Liver (tissue), 9 donors: ENCODE data around the gene WNK1. TPM values are rescaled to one million over a fixed set of nuclear protein-coding genes. Genes with fewer than 3 reads are reported as not detected.
"Not testable (repeated sequence)": the region's sequence is repeated elsewhere in the genome, so short reads cannot be mapped to it uniquely, and the experiment has no call there.

ENCODE experiments used
- DNase-seq: peaks from one replicate; pipeline ENCODE4 v3.0.0-alpha.2; 2017; ENCODE audit warnings: low spot score
- H3K27ac ChIP-seq, 2 donors: one replicate each; pipeline ENCODE4 v1.7.0; 2013; ENCODE audit warnings: inconsistent platforms in 2 of 2, low read length in 2 of 2, control low read depth in 1 of 2, low read depth in 1 of 2, mild to moderate bottlenecking in 1 of 2
- H3K27me3 ChIP-seq, 4 donors: one replicate each; pipeline versions ENCODE4 v1.6.1 to v1.7.0; 2013; ENCODE audit warnings: low read length in 3 of 4, inconsistent platforms in 1 of 4, mild to moderate bottlenecking in 1 of 4, moderate library complexity in 1 of 4; ENCODE audit not compliant: control insufficient read depth in 4 of 4, insufficient read depth in 4 of 4
- H3K36me3 ChIP-seq, 4 donors: one replicate each; pipeline versions ENCODE4 v1.6.1 to v1.7.0; 2013; ENCODE audit warnings: low read length in 3 of 4, mild to moderate bottlenecking in 3 of 4, low read depth in 1 of 4, moderate library complexity in 1 of 4; ENCODE audit not compliant: control insufficient read depth in 4 of 4, insufficient read depth in 3 of 4
- H3K4me1 ChIP-seq, 4 donors: one replicate each; pipeline versions ENCODE4 v1.6.1 to v1.7.0; 2013; ENCODE audit warnings: low read length in 3 of 4, mild to moderate bottlenecking in 3 of 4, moderate library complexity in 1 of 4; ENCODE audit not compliant: control insufficient read depth in 4 of 4, insufficient read depth in 4 of 4
- H3K4me3 ChIP-seq, 3 donors: one replicate each; pipeline versions ENCODE4 v1.6.1 to v1.7.0; 2013; ENCODE audit warnings: low read length in 3 of 3, control low read depth in 1 of 3, low read depth in 1 of 3, mild to moderate bottlenecking in 1 of 3
- H3K9ac ChIP-seq, 2 donors: one replicate each; pipeline ENCODE4 v1.7.0; 2013; ENCODE audit warnings: low read length in 2 of 2, mild to moderate bottlenecking in 2 of 2, moderate library complexity in 2 of 2, control low read depth in 1 of 2, low read depth in 1 of 2
- H3K9me3 ChIP-seq, 4 donors: one replicate each; pipeline versions ENCODE4 v1.6.1 to v1.7.0; 2013; ENCODE audit warnings: low read length in 3 of 4; ENCODE audit not compliant: control insufficient read depth in 4 of 4
- EGR1 ChIP-seq, 2 donors: IDR thresholded peaks; 2 replicates each; pipeline ENCODE4 v1.6.1; 2016 to 2018; ENCODE audit warnings: antibody characterized with exemption in 2 of 2, low read depth in 2 of 2
- FOXA2 ChIP-seq: IDR thresholded peaks from 2 replicates; pipeline ENCODE4 v1.6.1; 2016; ENCODE audit warnings: antibody characterized with exemption
- HNF4G ChIP-seq: IDR thresholded peaks from 2 replicates; pipeline ENCODE4 v1.6.1; 2016; ENCODE audit warnings: antibody characterized with exemption
- JUND ChIP-seq, 2 donors: IDR thresholded peaks; 2 replicates each; pipeline ENCODE4 v1.6.1; 2016; ENCODE audit warnings: antibody characterized with exemption in 2 of 2
- NR2F2 ChIP-seq: IDR thresholded peaks from 2 replicates; pipeline ENCODE4 v1.6.1; 2016; ENCODE audit warnings: antibody characterized with exemption
- RAD21 ChIP-seq, 2 donors: IDR thresholded peaks; 2 replicates each; pipeline ENCODE4 v1.6.1; 2016; ENCODE audit warnings: antibody characterized with exemption in 2 of 2, mild to moderate bottlenecking in 2 of 2
- RXRA ChIP-seq, 2 donors: IDR thresholded peaks; 2 replicates each; pipeline ENCODE4 v1.6.1; 2017 to 2018; ENCODE audit warnings: antibody characterized with exemption in 2 of 2, mild to moderate bottlenecking in 1 of 2
- YY1 ChIP-seq: IDR thresholded peaks from 2 replicates; pipeline ENCODE4 v1.6.1; 2016; ENCODE audit warnings: antibody characterized with exemption, mild to moderate bottlenecking
- WGBS: extraction: QIAGEN DNeasy Blood & Tissue Kit; methylation state at CpG from one replicate; pipeline ENCODE4 v1.1.7; 2013; 5-methylcytosine and 5-hydroxymethylcytosine counted together
- polyA plus RNA-seq, 2 donors: library from polyadenylated mRNA; stranded (reverse) in 1 of 2; unstranded in 1 of 2; fragments of 200-250 nt in 1 of 2; fragments of >200 nt in 1 of 2; fragmentation: Nextera tagmentation in 1 of 2; extraction: Ambion mirVana in 1 of 2; gene quantifications; one replicate each; pipeline versions ENCODE4 v1.2.1 to v1.2.3, GENCODE V29; 2013 to 2015
- total RNA-seq, 2 donors: library from RNA; depleted of rRNA; stranded (reverse); fragments of >200 nt; gene quantifications; one replicate each; pipeline ENCODE4 v1.2.3, GENCODE V29; 2014
- TF ChIP-seq, protein P1 (sequence below): IDR thresholded peaks from 2 replicates; pipeline ENCODE4 v1.6.1; 2016; ENCODE audit warnings: antibody characterized with exemption
- TF ChIP-seq, protein P2 (sequence below): fragments of 150-350 bp; IDR thresholded peaks from 2 replicates; pipeline ENCODE4 v1.5.1; 2017; ENCODE audit warnings: improper control_type of control experiment, low read depth, low read length; ENCODE audit not compliant: missing input control
- TF ChIP-seq, protein P3 (sequence below): IDR thresholded peaks from 2 replicates; pipeline ENCODE4 v1.6.1; 2016; ENCODE audit warnings: antibody characterized with exemption, mild to moderate bottlenecking
- donor health status: healthy.
- donor health status: healthy.
- donor health status: healthy.
- donor health status: healthy.
- donor health status: healthy.

The WNK1 gene
- total and polyA plus RNA-seq, 4 donors = 22.4 to 299 (median 53.8) TPM

DNA sequence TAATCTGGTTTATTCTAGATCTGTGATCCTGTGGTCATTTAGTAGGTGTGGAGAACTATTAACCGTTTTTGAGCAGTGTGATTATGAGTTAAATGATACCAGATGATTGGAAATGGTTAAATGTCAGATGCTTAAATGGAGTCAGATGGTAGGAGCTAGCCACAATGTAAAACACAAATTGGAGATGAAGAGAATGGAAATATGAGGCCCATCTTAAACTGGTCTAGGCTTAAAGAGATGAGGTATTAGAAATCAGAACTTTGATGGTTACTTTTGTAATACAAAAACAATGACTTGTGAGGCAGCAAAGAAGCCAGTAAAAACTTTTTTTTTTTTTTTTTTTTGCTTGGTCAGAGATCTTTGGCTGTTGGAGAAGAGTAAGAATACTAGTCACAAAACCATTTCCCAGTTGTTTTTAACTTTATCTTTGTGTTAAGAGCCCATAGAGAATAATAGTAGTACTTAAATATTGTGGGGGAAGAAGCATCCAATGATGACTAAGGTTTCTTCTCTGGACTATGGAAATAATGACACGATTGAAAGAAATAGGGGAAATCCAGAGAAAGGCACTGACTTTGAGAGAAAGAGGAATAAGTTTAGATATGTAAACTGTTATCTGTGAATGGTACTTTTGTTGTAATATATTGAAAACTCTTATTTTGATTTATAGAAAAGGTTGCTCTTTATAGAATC is 95.9 kb downstream of the WNK1 start:
- Histone ChIP-seq H3K9me3 (no peaks in the 10 kb centered on the region), H3K27ac (no peak overlapping the region), H3K36me3 (peaks cover 0 to 2% (median 0%) of the 10 kb centered on the region in 4 donors), H3K4me1 (peaks cover 0 to 8% (median 2%) of the 10 kb centered on the region in 4 donors), H3K27me3 (no peaks in the 10 kb centered on the region), H3K4me3 (no peak overlapping the region), H3K9ac (no peak overlapping the region)
- no peak for DNase-seq
- TF ChIP-seq FOXA2 = no peak
- no peak for TF ChIP-seq EGR1 (IDR thresholded peaks at IDR 0.05; ENCODE audit: low read depth in 2 of 2)
- TF ChIP-seq, protein P1, sequence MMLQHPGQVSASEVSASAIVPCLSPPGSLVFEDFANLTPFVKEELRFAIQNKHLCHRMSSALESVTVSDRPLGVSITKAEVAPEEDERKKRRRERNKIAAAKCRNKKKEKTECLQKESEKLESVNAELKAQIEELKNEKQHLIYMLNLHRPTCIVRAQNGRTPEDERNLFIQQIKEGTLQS = no peak
- TF ChIP-seq JUND (IDR thresholded peaks at IDR 0.05) = no peak
- no peak for TF ChIP-seq RXRA (IDR thresholded peaks at IDR 0.05)
- no peak for TF ChIP-seq RAD21 (IDR thresholded peaks at IDR 0.05)
- 82% methylated on average over 2 of the region's 2 CpGs for WGBS

DNA sequence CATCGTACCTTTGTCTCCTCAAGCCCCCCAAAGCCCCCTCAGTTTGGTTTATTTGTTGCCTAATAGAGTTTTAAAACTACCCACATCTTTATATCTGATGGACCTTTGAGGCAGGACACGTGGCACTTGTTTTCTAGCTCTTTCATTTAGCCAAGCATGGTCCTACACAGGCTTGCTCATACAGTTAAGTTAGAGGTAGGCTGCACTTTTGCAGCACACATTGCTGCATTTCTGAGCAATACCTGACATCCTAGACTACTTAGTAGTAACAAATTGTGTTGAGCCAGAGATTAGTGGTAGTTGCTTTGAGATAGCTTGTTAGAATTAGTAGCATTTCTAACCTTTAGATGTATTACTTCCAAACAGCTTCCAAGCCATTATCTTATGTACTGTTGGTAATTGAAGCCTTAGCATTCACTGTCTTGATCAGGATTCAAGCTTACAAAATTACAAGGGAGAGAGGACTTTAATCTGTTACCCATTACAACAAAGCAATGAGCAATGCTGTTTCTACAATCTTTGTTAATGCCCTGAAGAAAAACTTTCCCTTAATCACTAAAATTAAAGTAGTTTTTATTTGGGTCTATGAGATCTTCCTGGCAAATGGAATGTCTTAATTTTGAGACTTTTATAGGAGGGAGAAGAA is 96.6 kb downstream of the WNK1 start:
- no peak for DNase-seq
- 92% methylated on average over 2 of the region's 2 CpGs for WGBS
- no peaks in the 10 kb centered on the region for H3K36me3 ChIP-seq
- H3K9me3 ChIP-seq = no peaks in the 10 kb centered on the region
- no peak overlapping the region for H3K9ac ChIP-seq
- no peak overlapping the region for H3K4me3 ChIP-seq
- TF ChIP-seq HNF4G (no peak), FOXA2 (no peak), NR2F2 (no peak), YY1 (no peak), RXRA (IDR thresholded peaks at IDR 0.05) (no peak)
- TF ChIP-seq, protein P2, sequence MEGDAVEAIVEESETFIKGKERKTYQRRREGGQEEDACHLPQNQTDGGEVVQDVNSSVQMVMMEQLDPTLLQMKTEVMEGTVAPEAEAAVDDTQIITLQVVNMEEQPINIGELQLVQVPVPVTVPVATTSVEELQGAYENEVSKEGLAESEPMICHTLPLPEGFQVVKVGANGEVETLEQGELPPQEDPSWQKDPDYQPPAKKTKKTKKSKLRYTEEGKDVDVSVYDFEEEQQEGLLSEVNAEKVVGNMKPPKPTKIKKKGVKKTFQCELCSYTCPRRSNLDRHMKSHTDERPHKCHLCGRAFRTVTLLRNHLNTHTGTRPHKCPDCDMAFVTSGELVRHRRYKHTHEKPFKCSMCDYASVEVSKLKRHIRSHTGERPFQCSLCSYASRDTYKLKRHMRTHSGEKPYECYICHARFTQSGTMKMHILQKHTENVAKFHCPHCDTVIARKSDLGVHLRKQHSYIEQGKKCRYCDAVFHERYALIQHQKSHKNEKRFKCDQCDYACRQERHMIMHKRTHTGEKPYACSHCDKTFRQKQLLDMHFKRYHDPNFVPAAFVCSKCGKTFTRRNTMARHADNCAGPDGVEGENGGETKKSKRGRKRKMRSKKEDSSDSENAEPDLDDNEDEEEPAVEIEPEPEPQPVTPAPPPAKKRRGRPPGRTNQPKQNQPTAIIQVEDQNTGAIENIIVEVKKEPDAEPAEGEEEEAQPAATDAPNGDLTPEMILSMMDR = no peak
- TF ChIP-seq, protein P1 = no peak
- TF ChIP-seq, protein P3, sequence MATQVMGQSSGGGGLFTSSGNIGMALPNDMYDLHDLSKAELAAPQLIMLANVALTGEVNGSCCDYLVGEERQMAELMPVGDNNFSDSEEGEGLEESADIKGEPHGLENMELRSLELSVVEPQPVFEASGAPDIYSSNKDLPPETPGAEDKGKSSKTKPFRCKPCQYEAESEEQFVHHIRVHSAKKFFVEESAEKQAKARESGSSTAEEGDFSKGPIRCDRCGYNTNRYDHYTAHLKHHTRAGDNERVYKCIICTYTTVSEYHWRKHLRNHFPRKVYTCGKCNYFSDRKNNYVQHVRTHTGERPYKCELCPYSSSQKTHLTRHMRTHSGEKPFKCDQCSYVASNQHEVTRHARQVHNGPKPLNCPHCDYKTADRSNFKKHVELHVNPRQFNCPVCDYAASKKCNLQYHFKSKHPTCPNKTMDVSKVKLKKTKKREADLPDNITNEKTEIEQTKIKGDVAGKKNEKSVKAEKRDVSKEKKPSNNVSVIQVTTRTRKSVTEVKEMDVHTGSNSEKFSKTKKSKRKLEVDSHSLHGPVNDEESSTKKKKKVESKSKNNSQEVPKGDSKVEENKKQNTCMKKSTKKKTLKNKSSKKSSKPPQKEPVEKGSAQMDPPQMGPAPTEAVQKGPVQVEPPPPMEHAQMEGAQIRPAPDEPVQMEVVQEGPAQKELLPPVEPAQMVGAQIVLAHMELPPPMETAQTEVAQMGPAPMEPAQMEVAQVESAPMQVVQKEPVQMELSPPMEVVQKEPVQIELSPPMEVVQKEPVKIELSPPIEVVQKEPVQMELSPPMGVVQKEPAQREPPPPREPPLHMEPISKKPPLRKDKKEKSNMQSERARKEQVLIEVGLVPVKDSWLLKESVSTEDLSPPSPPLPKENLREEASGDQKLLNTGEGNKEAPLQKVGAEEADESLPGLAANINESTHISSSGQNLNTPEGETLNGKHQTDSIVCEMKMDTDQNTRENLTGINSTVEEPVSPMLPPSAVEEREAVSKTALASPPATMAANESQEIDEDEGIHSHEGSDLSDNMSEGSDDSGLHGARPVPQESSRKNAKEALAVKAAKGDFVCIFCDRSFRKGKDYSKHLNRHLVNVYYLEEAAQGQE = no peak
- no peak overlapping the region for H3K27ac ChIP-seq
- no peaks in the 10 kb centered on the region for H3K27me3 ChIP-seq
- peaks cover 0 to 8% (median 2%) of the 10 kb centered on the region in 4 donors for H3K4me1 ChIP-seq

DNA sequence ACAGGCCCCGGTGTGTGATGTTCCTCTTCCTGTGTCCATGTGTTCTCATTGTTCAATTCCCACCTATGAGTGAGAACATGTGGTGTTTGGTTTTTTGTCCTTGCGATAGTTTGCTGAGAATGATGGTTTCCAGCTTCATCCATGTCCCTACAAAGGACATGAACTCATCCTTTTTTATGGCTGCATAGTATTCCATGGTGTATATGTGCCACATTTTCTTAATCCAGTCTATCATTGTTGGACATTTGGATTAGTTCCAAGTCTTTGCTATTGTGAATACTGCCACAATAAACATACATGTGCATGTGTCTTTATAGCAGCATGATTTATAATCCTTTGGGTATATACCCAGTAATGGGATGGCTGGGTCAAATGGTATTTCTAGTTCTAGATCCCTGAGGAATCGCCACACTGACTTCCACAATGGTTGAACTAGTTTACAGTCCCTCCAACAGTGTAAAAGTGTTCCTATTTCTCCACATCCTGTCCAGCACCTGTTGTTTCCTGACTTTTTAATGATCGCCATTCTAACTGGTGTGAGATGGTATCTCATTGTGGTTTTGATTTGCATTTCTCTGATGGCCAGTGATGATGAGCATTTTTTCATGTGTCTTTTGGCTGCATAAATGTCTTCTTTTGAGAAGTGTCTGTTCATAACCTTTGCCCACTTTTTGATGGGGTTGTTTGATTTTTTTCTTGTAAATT is 97.5 kb downstream of the WNK1 start:
- H3K4me3 ChIP-seq, H3K27me3 ChIP-seq, H3K4me1 ChIP-seq, H3K27ac ChIP-seq, DNase-seq, H3K9me3 ChIP-seq, H3K9ac ChIP-seq, H3K36me3 ChIP-seq: not testable (repeated sequence)
- WGBS = 98% methylated on average over 3 of the region's 4 CpGs
